Stimulated activated CD4-positive, alpha-beta T cell treated with anti-CD3 and anti-CD28 coated beads, Interleukin-2, amount 100 ng/mL, for 24 hours (primary cell): ENCODE data around the gene COQ8B.
"Not testable (repeated sequence)": the region's sequence is repeated elsewhere in the genome, so short reads cannot be mapped to it uniquely, and the experiment has no call there.

ENCODE experiments used
- DNase-seq, 2 donors: peaks; one replicate each; pipeline ENCODE4 v3.0.0-alpha.2; 2020

The COQ8B gene

GRCh38 chr19:40663695-40664692 lies 52.7 kb downstream of the COQ8B start:
- peak; percentile 9 to 40 for DNase-seq

GRCh38 chr19:40662925-40663694 lies 53.6 kb downstream of the COQ8B start:
- DNase-seq, result peak; percentile 95 to 96

- no peak for DNase-seq
Measured at GRCh38 chr19:40661616-40662015, 55.1 kb downstream of the COQ8B start.

GRCh38 chr19:40659566-40659965 lies 57.1 kb downstream of the COQ8B start:
- no peak for DNase-seq

GRCh38 chr19:40659116-40659515 lies 57.6 kb downstream of the COQ8B start:
- DNase-seq, result no peak

GRCh38 chr19:40658031-40658430 lies 58.7 kb downstream of the COQ8B start:
- DNase-seq, result no peak

GRCh38 chr19:40655684-40656083 lies 61.0 kb downstream of the COQ8B start:
- DNase-seq, result not testable (repeated sequence)

- DNase-seq, result not testable (repeated sequence)
Measured at GRCh38 chr19:40652303-40652702, 64.4 kb downstream of the COQ8B start.

GRCh38 chr19:40650749-40651305 lies 65.9 kb downstream of the COQ8B start:
- no peak for DNase-seq

- not testable (repeated sequence) for DNase-seq
Measured at GRCh38 chr19:40649903-40650675, 66.6 kb downstream of the COQ8B start.

- no peak for DNase-seq
Measured at GRCh38 chr19:40646743-40647254, 69.9 kb downstream of the COQ8B start.

- DNase-seq, result no peak
Measured at GRCh38 chr19:40642757-40643305, 73.9 kb downstream of the COQ8B start.

GRCh38 chr19:40642051-40642706 lies 74.5 kb downstream of the COQ8B start:
- DNase-seq, result no peak
